Adrenal gland (tissue), 12 donors: ENCODE measurements around the gene HAUS3. TPM values are rescaled to one million over a fixed set of nuclear protein-coding genes. Genes with fewer than 3 reads are reported as not detected.
A peak's percentile ranks its signal among the peaks of the same experiment; 100 is the strongest.
"Not testable (repeated sequence)": the region's sequence is repeated elsewhere in the genome, so short reads cannot be mapped to it uniquely, and the experiment has no call there.

ENCODE experiments used
- DNase-seq, 7 donors: peaks; one replicate each; pipeline ENCODE4 v3.0.0-alpha.2; 2019 to 2020
- H3K27ac ChIP-seq, 5 donors: fragments of 200-600 bp; sonication (generic) in 4 of 5; 1 replicate in 3 of 5; 2 replicates in 2 of 5; pipeline versions ENCODE4 v1.5.1 to v1.8.0; 2016 to 2020; ENCODE audit warnings: mild to moderate bottlenecking in 1 of 5
- H3K27me3 ChIP-seq: fragments of 200-600 bp; 2 replicates; pipeline ENCODE4 v1.8.0; 2021
- H3K36me3 ChIP-seq, 2 donors: fragments of 200-600 bp; replicated peaks in 1 of 2; 1 replicate in 1 of 2; 2 replicates in 1 of 2; pipeline versions ENCODE4 v1.5.1 to v1.8.0; 2018 to 2022
- H3K4me1 ChIP-seq, 2 donors: fragments of 200-600 bp; replicated peaks in 1 of 2; 1 replicate in 1 of 2; 2 replicates in 1 of 2; pipeline versions ENCODE4 v1.5.1 to v1.8.0; 2018 to 2021
- H3K4me3 ChIP-seq, 4 donors: fragments of 200-600 bp; sonication (generic) in 3 of 4; one replicate each; pipeline ENCODE4 v1.5.1; 2016 to 2018
- H3K9me3 ChIP-seq, 3 donors: fragments of 200-600 bp; sonication (generic) in 1 of 3; replicated peaks in 1 of 3; 1 replicate in 2 of 3; 2 replicates in 1 of 3; pipeline versions ENCODE4 v1.5.1 to v1.8.0; 2016 to 2021
- POLR2A ChIP-seq, 2 donors: fragments of 450-650 bp; IDR thresholded peaks; one replicate each; pipeline ENCODE4 v1.6.1; 2017; ENCODE audit warnings: antibody characterized with exemption in 2 of 2, mild to moderate bottlenecking in 2 of 2, moderate library complexity in 1 of 2
- WGBS, 4 donors: extraction: QIAGEN DNeasy Blood & Tissue Kit in 2 of 4; methylation state at CpG; one replicate each; pipeline versions ENCODE4 v1.1.5 to v1.1.7; 2013 to 2017; 5-methylcytosine and 5-hydroxymethylcytosine counted together
- intact Hi-C, 2 donors: fragments of 100-400 bp; cut with DNase I; formaldehyde crosslinking; loops; one replicate each; pipeline versions ENCODE4 v1.14.1 to v1.15.0; 2022 to 2023
- polyA plus RNA-seq, 3 donors: library from polyadenylated mRNA; stranded (reverse); fragments of 200-250 nt in 2 of 3; fragments of 350-450 nt in 1 of 3; fragmentation: Illumina TruSeq in 1 of 3; extraction: RNeasy Lipid Tissue Mini Kit (QIAGEN cat#74804) in 1 of 3; gene quantifications; one replicate each; pipeline ENCODE4 v1.2.3, GENCODE V29; 2013 to 2014
- total RNA-seq, 9 donors: library from RNA; depleted of rRNA in 4 of 9; stranded (reverse); fragments of >200 nt in 4 of 9; fragments of 120-200 nt in 1 of 9; fragmentation: NEBNext Ultra II Directional in 1 of 9; extraction: Animal tissue kit (Norgen Biotek cat#: 25700) in 1 of 9; gene quantifications; one replicate each; pipeline versions ENCODE4 v1.1.0 to v1.2.4, GENCODE V29; 2013 to 2023
- TF ChIP-seq, protein P1 (sequence below), 6 experiments: fragments of 450-650 bp in 4 of 6; fragments of 200-600 bp in 2 of 6; sonication (generic) in 1 of 6; IDR thresholded peaks; 1 replicate in 5 of 6; 2 replicates in 1 of 6; pipeline versions ENCODE4 v1.5.1 to v1.8.0; 2016 to 2021; ENCODE audit warnings: antibody characterized with exemption in 6 of 6, mild to moderate bottlenecking in 2 of 6, moderate library complexity in 1 of 6
- donor health status: healthy with polysubstance abuse.
- donor health status: Bipolar disorder and iron deficiency.
- donor health status: DM: yes; HTN: yes; CAD: no.
- donor health status: DM: no; HTN: no; CAD: no.
- donor health status: DM: no; HTN: no; CAD: no.
- donor health status: DM: yes; HTN: yes; CAD: no.

The HAUS3 gene
- total and polyA plus RNA-seq, 12 donors: 8.3 to 19.1 (median 13.1) TPM

DNA sequence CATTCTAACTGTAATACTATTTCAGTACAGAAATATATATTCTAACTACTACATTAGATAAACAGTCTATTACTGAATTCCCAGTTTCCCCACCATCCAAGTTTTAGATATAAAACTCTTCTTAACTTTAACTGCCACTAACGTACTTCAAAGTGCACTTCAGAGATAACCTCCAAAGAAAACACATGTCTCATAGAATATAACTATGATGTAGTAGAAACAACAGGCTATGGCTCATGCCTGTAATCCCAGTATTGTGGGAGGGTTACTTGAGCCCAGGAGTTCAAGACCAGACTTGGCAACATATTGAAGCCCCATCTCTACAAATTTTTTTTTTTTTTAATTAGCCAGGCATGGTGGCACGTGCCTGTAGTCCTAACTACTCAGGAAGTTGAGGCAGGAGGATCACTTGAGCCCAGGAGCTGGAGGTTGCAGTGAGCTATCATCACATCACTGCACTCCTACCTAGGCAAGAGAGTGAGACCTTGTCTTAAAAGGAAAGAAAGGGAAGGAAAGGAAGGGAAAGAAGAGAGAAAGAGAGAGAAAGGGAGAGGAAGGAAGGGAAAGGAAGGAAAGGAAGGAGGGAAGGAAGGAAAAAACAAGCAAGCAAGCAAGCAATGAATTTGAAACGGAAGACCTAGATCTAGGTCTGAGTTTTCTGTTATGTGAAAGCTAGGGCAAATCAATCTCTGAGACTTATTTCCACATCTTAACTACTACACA, 4.8 kb downstream of the HAUS3 start:
- H3K9me3 ChIP-seq: no peaks in the 10 kb centered on the region
- TF ChIP-seq, protein P1, sequence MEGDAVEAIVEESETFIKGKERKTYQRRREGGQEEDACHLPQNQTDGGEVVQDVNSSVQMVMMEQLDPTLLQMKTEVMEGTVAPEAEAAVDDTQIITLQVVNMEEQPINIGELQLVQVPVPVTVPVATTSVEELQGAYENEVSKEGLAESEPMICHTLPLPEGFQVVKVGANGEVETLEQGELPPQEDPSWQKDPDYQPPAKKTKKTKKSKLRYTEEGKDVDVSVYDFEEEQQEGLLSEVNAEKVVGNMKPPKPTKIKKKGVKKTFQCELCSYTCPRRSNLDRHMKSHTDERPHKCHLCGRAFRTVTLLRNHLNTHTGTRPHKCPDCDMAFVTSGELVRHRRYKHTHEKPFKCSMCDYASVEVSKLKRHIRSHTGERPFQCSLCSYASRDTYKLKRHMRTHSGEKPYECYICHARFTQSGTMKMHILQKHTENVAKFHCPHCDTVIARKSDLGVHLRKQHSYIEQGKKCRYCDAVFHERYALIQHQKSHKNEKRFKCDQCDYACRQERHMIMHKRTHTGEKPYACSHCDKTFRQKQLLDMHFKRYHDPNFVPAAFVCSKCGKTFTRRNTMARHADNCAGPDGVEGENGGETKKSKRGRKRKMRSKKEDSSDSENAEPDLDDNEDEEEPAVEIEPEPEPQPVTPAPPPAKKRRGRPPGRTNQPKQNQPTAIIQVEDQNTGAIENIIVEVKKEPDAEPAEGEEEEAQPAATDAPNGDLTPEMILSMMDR (IDR thresholded peaks at IDR 0.05): no peak
- no peak for TF ChIP-seq POLR2A (IDR thresholded peaks at IDR 0.05)
- peaks cover 8 to 41% of the 10 kb centered on the region in 2 donors for H3K4me1 ChIP-seq
- WGBS, 4 donors: 61 to 68% (median 65%) methylated on average over 3 of the region's 3 CpGs
- H3K27ac ChIP-seq: no peak overlapping the region
- peaks cover 0 to 28% of the 10 kb centered on the region in 2 donors for H3K36me3 ChIP-seq
- H3K27me3 ChIP-seq: no peaks in the 10 kb centered on the region
- DNase-seq: no peak
- intact Hi-C loops: no loop called here
- H3K4me3 ChIP-seq: no peak overlapping the region

DNA sequence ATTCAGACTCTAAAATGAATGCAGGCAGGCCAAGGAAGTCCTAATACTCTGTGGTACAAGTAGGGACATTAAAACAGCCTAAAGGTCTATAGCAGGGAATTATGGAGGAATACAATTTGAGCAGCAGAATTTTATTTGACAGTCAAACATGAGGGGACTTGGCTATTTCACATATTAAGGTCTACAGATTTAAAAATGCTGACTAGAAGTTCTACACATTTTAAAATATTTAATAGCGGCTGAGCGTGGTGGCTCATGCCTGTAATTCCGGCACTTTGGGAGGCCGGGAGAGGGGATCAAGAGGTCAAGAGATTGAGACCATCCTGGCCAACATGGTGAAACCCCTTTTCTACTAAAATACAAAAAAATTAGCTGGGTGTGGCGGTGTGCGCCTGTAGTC, 10.8 kb downstream of the HAUS3 start:
- TF ChIP-seq POLR2A (IDR thresholded peaks at IDR 0.05): no peak
- TF ChIP-seq, protein P1 (IDR thresholded peaks at IDR 0.05): no peak
- H3K27me3 ChIP-seq: no peaks in the 10 kb centered on the region
- intact Hi-C loops: no loop called here
- 94 to 98% (median 97%) methylated on average over 6 of the region's 6 CpGs for WGBS, 4 donors
- no peak for DNase-seq
- H3K4me1 ChIP-seq: no peaks in the 10 kb centered on the region
- no peaks in the 10 kb centered on the region for H3K9me3 ChIP-seq
- H3K36me3 ChIP-seq: peaks cover 0 to 19% of the 10 kb centered on the region in 2 donors
- H3K4me3 ChIP-seq: no peak overlapping the region
- no peak overlapping the region for H3K27ac ChIP-seq

DNA sequence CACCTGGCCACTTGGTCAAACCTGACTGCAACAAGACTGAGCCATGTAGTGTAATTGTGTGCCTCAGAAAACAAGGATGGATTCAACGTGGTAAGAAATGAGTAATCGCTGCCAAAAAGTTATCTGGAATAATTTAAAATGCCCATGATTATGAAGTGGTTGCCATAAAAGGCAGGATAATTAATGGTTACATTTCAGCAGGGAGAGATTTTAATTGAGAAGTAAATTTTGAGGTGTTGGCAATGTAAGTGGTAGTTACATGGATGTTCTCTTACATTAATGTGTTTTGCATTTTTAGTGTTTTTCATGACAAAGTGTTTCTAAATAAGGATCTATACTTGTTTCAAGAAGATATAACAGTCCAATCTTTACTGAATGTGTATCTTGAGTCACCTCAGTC, 15.7 kb downstream of the HAUS3 start:
- Histone ChIP-seq H3K4me3 (no peak overlapping the region), H3K27me3 (no peaks in the 10 kb centered on the region), H3K4me1 (no peaks in the 10 kb centered on the region), H3K36me3 (peaks cover 0 to 5% of the 10 kb centered on the region in 2 donors), H3K9me3 (no peaks in the 10 kb centered on the region), H3K27ac (no peak overlapping the region)
- no peak for DNase-seq
- intact Hi-C loops: no loop called here
- no peak for TF ChIP-seq POLR2A (IDR thresholded peaks at IDR 0.05)
- TF ChIP-seq, protein P1 (IDR thresholded peaks at IDR 0.05): no peak
- WGBS, 4 donors: 76 to 88% (median 83%) methylated on average over 2 of the region's 2 CpGs

DNA sequence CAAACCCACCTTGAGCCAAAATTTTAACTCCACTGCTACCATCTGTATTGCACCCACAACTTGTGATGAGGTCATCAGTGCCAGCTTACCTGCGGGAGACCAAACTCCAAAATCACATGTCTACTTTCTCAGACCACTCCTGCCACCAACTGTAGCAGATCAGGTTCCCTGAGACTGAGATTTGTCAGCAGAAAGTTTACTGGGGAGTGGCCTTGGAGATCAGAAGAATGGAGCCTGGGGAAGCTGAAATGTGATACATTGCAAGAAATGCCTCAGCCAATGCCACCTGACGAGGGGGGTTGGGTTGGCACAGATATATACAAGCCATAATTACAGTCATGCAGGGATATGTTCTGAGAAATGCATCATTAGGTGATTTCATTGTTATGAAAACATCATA, 19.1 kb downstream of the HAUS3 start:
- Histone ChIP-seq H3K36me3 (no peaks in the 10 kb centered on the region), H3K9me3 (no peaks in the 10 kb centered on the region), H3K27ac (no peak overlapping the region), H3K4me1 (no peaks in the 10 kb centered on the region), H3K4me3 (no peak overlapping the region), H3K27me3 (no peaks in the 10 kb centered on the region)
- WGBS, 4 donors: 59 to 76% (median 63%) methylated on average over 2 of the region's 2 CpGs
- peak in 4 of 7 donors; percentile 28 to 50 (median 44) for DNase-seq
- intact Hi-C loops: no loop called here
- TF ChIP-seq POLR2A (IDR thresholded peaks at IDR 0.05): no peak
- TF ChIP-seq, protein P1 (IDR thresholded peaks at IDR 0.05): no peak

DNA sequence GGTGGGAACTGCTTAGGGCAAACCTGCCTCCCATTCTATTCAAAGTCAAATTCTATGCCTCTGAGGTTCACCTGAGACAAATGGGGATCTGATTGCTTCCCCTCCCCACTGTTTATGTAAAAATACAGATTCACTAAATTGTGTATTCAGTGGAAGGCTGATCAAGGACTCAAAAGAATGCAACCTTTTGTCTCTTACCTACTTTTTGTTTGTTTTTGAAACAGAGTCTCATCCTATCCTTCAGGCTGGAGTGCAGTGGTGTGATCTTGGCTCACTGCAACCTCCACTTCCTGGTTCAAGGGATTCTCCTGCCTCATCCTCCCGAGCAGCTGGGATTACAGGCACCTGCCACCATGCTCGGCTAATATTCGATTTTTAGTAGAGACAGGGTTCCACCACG, 20.5 kb downstream of the HAUS3 start:
- H3K27ac ChIP-seq, intact Hi-C loops, H3K36me3 ChIP-seq, H3K9me3 ChIP-seq, DNase-seq, H3K27me3 ChIP-seq, H3K4me1 ChIP-seq, H3K4me3 ChIP-seq: not testable (repeated sequence)
- WGBS, 4 donors: 67 to 82% (median 70%) methylated on average over 3 to 4 of the region's 4 CpGs
